Measurements from ENCODE around the gene UBXN10.
"Not testable (repeated sequence)": the region's sequence is repeated elsewhere in the genome, so short reads cannot be mapped to it uniquely, and the experiment has no call there.

The UBXN10 gene

GRCh38 chr1:20202166-20202565 is 16.3 kb downstream of the UBXN10 start:
- DNase-seq (ENCODE audit: low read depth) = no peak

GRCh38 chr1:20207546-20207945 is 21.6 kb downstream of the UBXN10 start:
- no peak for DNase-seq (ENCODE audit: low read depth)

- no peak for DNase-seq (ENCODE audit: low read depth)
Measured at GRCh38 chr1:20209471-20209870, 23.6 kb downstream of the UBXN10 start.

GRCh38 chr1:20210736-20211460 is 25.0 kb downstream of the UBXN10 start:
- no peak for DNase-seq (ENCODE audit: low read depth)

GRCh38 chr1:20211511-20211931 is 25.6 kb downstream of the UBXN10 start:
- no peak for DNase-seq (ENCODE audit: low read depth)

GRCh38 chr1:20212085-20212684 is 26.3 kb downstream of the UBXN10 start:
- no peak for DNase-seq (ENCODE audit: low read depth)

- DNase-seq (ENCODE audit: low read depth) = peak; percentile 22
Measured at GRCh38 chr1:20212685-20213331, 26.9 kb downstream of the UBXN10 start.

- DNase-seq (ENCODE audit: low read depth) = no peak
Measured at GRCh38 chr1:20215716-20216115, 29.8 kb downstream of the UBXN10 start.

- no peak for DNase-seq (ENCODE audit: low read depth)
Measured at GRCh38 chr1:20216574-20216973, 30.7 kb downstream of the UBXN10 start.

GRCh38 chr1:20219053-20219452 is 33.2 kb downstream of the UBXN10 start:
- not testable (repeated sequence) for DNase-seq (ENCODE audit: low read depth)

- DNase-seq (ENCODE audit: low read depth) = no peak
Measured at GRCh38 chr1:20220036-20220435, 34.1 kb downstream of the UBXN10 start.

GRCh38 chr1:20223106-20223505 is 37.2 kb downstream of the UBXN10 start:
- no peak for DNase-seq (ENCODE audit: low read depth)

GRCh38 chr1:20223551-20224419 is 37.9 kb downstream of the UBXN10 start:
- no peak for DNase-seq (ENCODE audit: low read depth)

- DNase-seq (ENCODE audit: low read depth) = no peak
Measured at GRCh38 chr1:20224546-20224945, 38.6 kb downstream of the UBXN10 start.

- DNase-seq (ENCODE audit: low read depth) = no peak
Measured at GRCh38 chr1:20227704-20228103, 41.8 kb downstream of the UBXN10 start.

- DNase-seq (ENCODE audit: low read depth) = no peak
Measured at GRCh38 chr1:20228314-20228825, 42.5 kb downstream of the UBXN10 start.

GRCh38 chr1:20229171-20229570 is 43.3 kb downstream of the UBXN10 start:
- no peak for DNase-seq (ENCODE audit: low read depth)

GRCh38 chr1:20232564-20232963 is 46.7 kb downstream of the UBXN10 start:
- not testable (repeated sequence) for DNase-seq (ENCODE audit: low read depth)

GRCh38 chr1:20233394-20233793 is 47.5 kb downstream of the UBXN10 start:
- no peak for DNase-seq (ENCODE audit: low read depth)

GRCh38 chr1:20233866-20234265 is 48.0 kb downstream of the UBXN10 start:
- DNase-seq (ENCODE audit: low read depth) = no peak

- DNase-seq (ENCODE audit: low read depth) = no peak
Measured at GRCh38 chr1:20234788-20235535, 49.1 kb downstream of the UBXN10 start.

All from HS-27A (cell line).